Astrocyte of the cerebellum (primary cell): ENCODE data around the gene RAB13.
A peak's percentile ranks its signal among the peaks of the same experiment; 100 is the strongest.

ENCODE experiments used
- DNase-seq: peaks from one replicate; pipeline ENCODE4 v3.0.0-alpha.2; 2011; ENCODE audit warnings: low read depth
- H3K4me3 ChIP-seq: 2 replicates; pipeline ENCODE4 v1.5.1; 2011; ENCODE audit warnings: mild to moderate bottlenecking, low read depth, low read length, moderate library complexity
- in situ Hi-C: cut with HindIII; loops from 2 replicates; pipeline ENCODE4 v1.10.0; 2017; ENCODE audit warnings: low sequenced_read_pairs
- TF ChIP-seq, protein P1 (sequence below): IDR thresholded peaks from 2 replicates; pipeline ENCODE4 v1.5.1; 2012; ENCODE audit warnings: low read length, low read depth, moderate library complexity, mild to moderate bottlenecking; ENCODE audit errors: missing control alignments

Gene RAB13

DNA sequence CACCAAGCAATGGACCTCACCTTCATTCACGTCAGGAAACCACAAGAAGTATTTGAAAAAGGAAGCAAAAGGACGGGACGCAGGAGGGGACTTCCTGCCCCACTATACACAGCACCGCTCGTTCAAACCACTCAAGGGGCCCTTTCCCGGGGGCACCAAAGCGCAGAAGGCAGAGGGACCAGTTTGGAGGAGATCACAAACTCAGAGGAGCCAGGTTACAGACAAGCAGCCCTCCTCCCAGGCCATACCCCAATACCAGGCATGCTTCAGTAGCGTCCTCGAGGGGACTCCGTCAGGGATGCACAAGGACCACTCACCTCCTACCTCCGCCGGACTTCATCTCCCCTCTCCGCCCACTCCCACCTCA lies 28.4 kb downstream of the RAB13 start:
- no peak for DNase-seq
- TF ChIP-seq, protein P1, sequence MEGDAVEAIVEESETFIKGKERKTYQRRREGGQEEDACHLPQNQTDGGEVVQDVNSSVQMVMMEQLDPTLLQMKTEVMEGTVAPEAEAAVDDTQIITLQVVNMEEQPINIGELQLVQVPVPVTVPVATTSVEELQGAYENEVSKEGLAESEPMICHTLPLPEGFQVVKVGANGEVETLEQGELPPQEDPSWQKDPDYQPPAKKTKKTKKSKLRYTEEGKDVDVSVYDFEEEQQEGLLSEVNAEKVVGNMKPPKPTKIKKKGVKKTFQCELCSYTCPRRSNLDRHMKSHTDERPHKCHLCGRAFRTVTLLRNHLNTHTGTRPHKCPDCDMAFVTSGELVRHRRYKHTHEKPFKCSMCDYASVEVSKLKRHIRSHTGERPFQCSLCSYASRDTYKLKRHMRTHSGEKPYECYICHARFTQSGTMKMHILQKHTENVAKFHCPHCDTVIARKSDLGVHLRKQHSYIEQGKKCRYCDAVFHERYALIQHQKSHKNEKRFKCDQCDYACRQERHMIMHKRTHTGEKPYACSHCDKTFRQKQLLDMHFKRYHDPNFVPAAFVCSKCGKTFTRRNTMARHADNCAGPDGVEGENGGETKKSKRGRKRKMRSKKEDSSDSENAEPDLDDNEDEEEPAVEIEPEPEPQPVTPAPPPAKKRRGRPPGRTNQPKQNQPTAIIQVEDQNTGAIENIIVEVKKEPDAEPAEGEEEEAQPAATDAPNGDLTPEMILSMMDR = no peak
- peak overlapping the region; percentile 94 for H3K4me3 ChIP-seq
- in situ Hi-C loops = no loop called here

DNA sequence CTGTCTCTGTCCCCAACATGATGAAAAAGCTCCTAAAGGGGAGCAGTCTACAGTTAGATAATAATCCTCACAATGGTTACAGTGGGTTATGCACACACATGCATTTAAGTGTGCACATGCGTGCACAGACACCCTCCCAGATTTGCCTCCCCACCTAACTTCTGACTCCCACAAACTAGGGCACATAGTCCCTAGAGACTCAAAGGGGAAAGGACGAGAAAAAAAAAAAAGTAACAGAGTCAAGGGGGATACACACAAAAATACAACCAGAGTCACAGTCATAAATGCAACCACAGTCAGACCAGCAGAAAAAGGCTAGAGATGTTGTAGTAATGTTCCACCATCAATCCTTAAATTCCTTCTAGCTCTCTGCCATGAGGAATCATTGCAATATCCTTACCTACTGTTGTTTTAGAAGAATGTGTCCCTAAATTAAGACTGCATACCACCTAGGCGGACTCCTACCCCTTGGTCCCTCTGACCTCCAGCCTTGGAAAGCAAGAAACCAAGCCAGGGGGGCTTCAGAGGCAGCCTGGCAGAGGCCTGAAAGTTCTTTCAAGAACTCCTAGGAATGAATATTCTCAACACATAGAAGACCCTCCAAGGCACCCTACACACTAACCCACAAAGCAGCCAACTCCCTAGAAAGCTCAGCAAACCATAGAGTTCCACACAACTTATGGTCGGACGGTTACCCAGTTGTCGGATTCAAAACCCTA lies 29.0 kb downstream of the RAB13 start:
- in situ Hi-C loops = no loop called here
- no peak for DNase-seq
- TF ChIP-seq, protein P1 = no peak
- peak overlapping the region; percentile 94 for H3K4me3 ChIP-seq

DNA sequence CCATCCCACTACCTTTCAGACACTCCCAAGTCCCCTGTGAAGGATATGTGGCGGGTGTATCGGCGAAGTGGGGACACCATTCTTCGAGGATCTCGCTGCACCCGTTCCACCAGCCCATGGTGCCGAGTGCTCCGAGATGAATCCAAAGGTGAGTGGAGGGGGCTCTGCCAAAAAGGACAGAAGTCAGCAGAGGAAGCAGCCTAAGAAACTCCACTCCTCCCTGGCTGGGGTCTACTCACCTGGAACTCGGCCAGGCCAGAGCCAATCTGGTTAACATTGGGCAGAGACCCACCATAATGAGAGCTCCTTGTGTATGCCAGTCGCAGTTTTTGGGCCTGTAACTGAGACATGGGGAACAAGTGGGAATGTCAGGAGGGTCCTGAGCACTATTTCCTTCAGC lies 31.3 kb downstream of the RAB13 start:
- TF ChIP-seq, protein P1 = no peak
- DNase-seq = no peak

DNA sequence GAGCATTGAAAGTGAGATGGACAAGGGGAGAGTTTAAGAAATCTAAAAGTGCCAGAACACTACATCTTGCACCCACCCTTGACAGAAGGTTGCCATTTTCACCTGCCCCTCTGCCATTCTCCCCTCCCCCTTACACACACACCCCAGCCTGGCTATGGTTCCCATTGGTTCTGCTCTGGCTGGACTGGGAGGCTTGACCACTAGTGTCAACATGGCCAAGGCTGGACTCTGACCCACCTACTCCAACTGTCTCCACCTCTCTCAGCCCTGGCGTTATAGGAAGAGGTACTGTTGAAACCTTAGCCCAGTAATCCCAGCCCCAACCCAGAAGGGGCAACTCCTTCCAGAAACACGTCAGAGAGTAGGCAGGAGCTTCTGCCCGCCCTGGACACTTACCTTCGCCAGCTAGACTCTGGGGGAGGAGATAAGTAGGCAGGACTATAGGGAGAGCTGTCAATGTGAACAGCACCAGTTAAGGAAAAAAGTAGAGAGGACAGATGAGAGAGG lies 32.2 kb downstream of the RAB13 start:
- TF ChIP-seq, protein P1 = no peak
- no peak overlapping the region for H3K4me3 ChIP-seq
- no peak for DNase-seq
- in situ Hi-C loops = no loop called here

More for the DNA sequence above, 31.3 kb downstream of the RAB13 start:
- in situ Hi-C loops = no loop called here
- no peak overlapping the region for H3K4me3 ChIP-seq

DNA sequence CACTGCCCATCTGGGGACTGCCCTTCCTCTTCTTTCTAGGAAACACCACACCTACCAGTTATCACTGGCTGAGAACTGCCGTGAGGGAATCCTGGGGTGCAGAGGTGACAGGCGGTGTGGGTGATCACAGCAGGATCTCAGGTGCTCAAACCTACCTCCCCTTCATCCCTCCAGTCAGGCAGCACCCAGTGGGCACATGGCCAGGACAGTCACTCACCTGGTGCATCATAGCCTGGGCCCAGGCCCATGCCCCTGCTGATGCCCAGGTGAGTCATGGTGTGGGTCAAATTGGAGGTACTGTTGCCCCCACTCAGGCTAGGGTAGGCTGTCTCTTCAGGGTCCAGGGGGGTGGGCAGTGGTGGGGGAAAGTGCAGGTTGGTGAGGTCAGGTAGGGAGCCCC lies 34.3 kb downstream of the RAB13 start:
- no peak overlapping the region for H3K4me3 ChIP-seq
- TF ChIP-seq, protein P1 = no peak
- in situ Hi-C loops = no loop called here
- DNase-seq = no peak

DNA sequence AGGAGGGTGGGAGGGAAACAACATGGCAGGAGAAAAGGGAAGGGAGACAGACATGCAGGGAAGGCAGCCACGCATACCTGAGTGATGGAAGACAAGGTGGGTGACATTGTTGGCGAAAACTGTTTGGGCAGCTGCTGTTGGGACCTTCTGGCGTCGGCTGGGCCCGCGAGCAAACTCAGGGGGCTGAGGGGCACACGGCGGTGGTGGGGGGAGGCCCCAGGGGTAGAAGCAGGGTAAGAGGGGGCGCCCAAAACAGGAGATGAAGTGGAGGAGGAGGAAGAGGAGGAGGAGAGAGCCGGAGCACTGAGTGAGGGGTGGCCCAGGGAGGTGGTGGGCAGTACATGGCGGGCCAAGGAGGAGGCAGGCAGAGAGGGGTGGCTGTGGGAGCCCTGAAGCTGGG lies 35.0 kb downstream of the RAB13 start:
- in situ Hi-C loops = no loop called here
- no peak overlapping the region for H3K4me3 ChIP-seq
- TF ChIP-seq, protein P1 = no peak
- DNase-seq = no peak
